K562 (cell line): Measurements from ENCODE around the gene PARP15. TPM values are rescaled to one million over a fixed set of nuclear protein-coding genes. Genes with fewer than 3 reads are reported as not detected.

Source experiments
- ATAC-seq: fragments of 200-7000 bp; cut with Tn5 transposase; 3 replicates; pipeline ENCODE4 v1.9.1; 2020; ENCODE audit warnings: moderate library complexity
- BruUV-seq: library from RNA; stranded (reverse); fragments of 400-500 nt; replicated peaks from 2 replicates; lab custom pipeline; 2021; lab: Mats Ljungman, UMichigan
- CTCF ChIA-PET: fragments of 300-600 bp; formaldehyde crosslinking; extraction: SDS; loops from one replicate; lab custom pipeline; 2021; ENCODE audit warnings: low intra/inter-chr PET ratio; lab: Yijun Ruan, JAX
- POLR2A ChIA-PET: fragments of 300-600, 350-650 bp; sonication (Branson Sonifier 250); formaldehyde crosslinking; extraction: SDS; loops from one replicate; lab custom pipeline; 2021; ENCODE audit warnings: antibody characterized with exemption, inconsistent platforms; lab: Yijun Ruan, JAX
- DNase-seq, 4 experiments: peaks; one replicate each; pipeline versions ENCODE4 v3.0.0 to v3.0.0-alpha.2; 2011 to 2018; ENCODE audit warnings: low spot score in 3 of 4, mixed read lengths in 3 of 4; ENCODE audit errors: extremely low read depth in 1 of 4
- FAIRE-seq: peaks from 2 replicates; lab custom pipeline; 2011; peaks lifted over from hg19 to GRCh38; lab: Jason Lieb, UNC
- H2AFZ ChIP-seq: 2 replicates; pipeline ENCODE4 v1.6.0; 2011; ENCODE audit warnings: low read depth, low read length, control low read depth, inconsistent platforms
- H3K27ac ChIP-seq: fragments of 200-600 bp; 3 replicates; pipeline ENCODE4 v1.8.0; 2011; ENCODE audit warnings: low read depth, mild to moderate bottlenecking, control low read depth, inconsistent platforms, low read length, moderate library complexity, mixed read lengths; ENCODE audit errors: extremely low read depth
- H3K27me3 ChIP-seq, 2 experiments: fragments of 300-600 bp in 1 of 2; 2 replicates in 1 of 2; 3 replicates in 1 of 2; pipeline versions ENCODE4 v1.6.0 to v1.8.0; 2011; ENCODE audit warnings: inconsistent platforms in 2 of 2, low read length in 2 of 2, mild to moderate bottlenecking in 1 of 2, mixed read lengths in 1 of 2, moderate library complexity in 1 of 2; ENCODE audit not compliant: control insufficient read depth in 2 of 2, insufficient read depth in 2 of 2
- H3K36me3 ChIP-seq: fragments of 300-600 bp; 3 replicates; pipeline ENCODE4 v1.8.0; 2011; ENCODE audit warnings: mild to moderate bottlenecking, low read length, inconsistent platforms; ENCODE audit not compliant: control insufficient read depth, insufficient read depth
- H3K4me1 ChIP-seq, 2 experiments: fragments of 200-600 bp in 1 of 2; replicated peaks in 1 of 2; 2 replicates in 1 of 2; 3 replicates in 1 of 2; pipeline versions ENCODE4 v1.5.1 to v1.8.0; 2011; ENCODE audit warnings: inconsistent platforms in 2 of 2, low read length in 2 of 2, mild to moderate bottlenecking in 1 of 2, mixed read lengths in 1 of 2, moderate library complexity in 1 of 2; ENCODE audit not compliant: control insufficient read depth in 2 of 2, insufficient read depth in 2 of 2
- H3K4me2 ChIP-seq: 2 replicates; pipeline ENCODE4 v1.6.1; 2011; ENCODE audit warnings: low read length, control low read depth, inconsistent platforms, mixed read lengths; ENCODE audit not compliant: insufficient read depth
- H3K4me3 ChIP-seq: fragments of 200-600 bp; sonication (generic), shearing (Covaris generic); 2 replicates; pipeline ENCODE4 v1.5.1; 2016; ENCODE audit warnings: control low read depth, inconsistent platforms
- H3K79me2 ChIP-seq: fragments of 200-600 bp; 3 replicates; pipeline ENCODE4 v1.8.0; 2011; ENCODE audit warnings: low read length, inconsistent platforms; ENCODE audit not compliant: control insufficient read depth, insufficient read depth
- H3K9ac ChIP-seq, 2 experiments: 2 replicates each; pipeline versions ENCODE4 v1.6.0 to v1.6.1; 2011; ENCODE audit warnings: low read depth in 2 of 2, low read length in 2 of 2, control low read depth in 1 of 2, inconsistent platforms in 1 of 2, mild to moderate bottlenecking in 1 of 2, mixed read lengths in 1 of 2; ENCODE audit not compliant: insufficient read depth in 1 of 2
- H3K9me1 ChIP-seq: one replicate; pipeline ENCODE4 v1.6.0; 2011; ENCODE audit warnings: inconsistent platforms, mild to moderate bottlenecking, low read length, moderate library complexity; ENCODE audit not compliant: control insufficient read depth, insufficient read depth
- H3K9me3 ChIP-seq: replicated peaks from 2 replicates; pipeline ENCODE4 v1.5.1; 2011; ENCODE audit warnings: low read depth, low read length, inconsistent platforms; ENCODE audit not compliant: control insufficient read depth, insufficient read depth
- H4K20me1 ChIP-seq: replicated peaks from 2 replicates; pipeline ENCODE4 v1.6.1; 2011; ENCODE audit warnings: low read length, inconsistent platforms, mixed read lengths; ENCODE audit not compliant: control insufficient read depth, insufficient read depth
- CEBPG ChIP-seq, 3 experiments: fragments of 200-800 bp in 1 of 3; sonication (Bioruptor generic) in 1 of 3; sonication (generic) in 1 of 3; formaldehyde crosslinking in 1 of 3; IDR thresholded peaks in 2 of 3; conservative IDR thresholded peaks in 1 of 3; 2 replicates each; pipeline versions ENCODE4 v1.6.1 to v1.8.0; 2016 to 2022; ENCODE audit warnings: missing compliant biosample characterization in 2 of 3, missing genetic modification characterization in 2 of 3, mild to moderate bottlenecking in 1 of 3, missing genetic modification reagents in 1 of 3
- EGR1 ChIP-seq: fragments of 450-650 bp; conservative IDR thresholded peaks from 2 replicates; pipeline ENCODE4 v1.6.1; 2017; ENCODE audit warnings: mild to moderate bottlenecking
- EP400 ChIP-seq: fragments of 450-650 bp; IDR thresholded peaks from 2 replicates; pipeline ENCODE4 v1.6.1; 2017; ENCODE audit warnings: antibody characterized with exemption, mild to moderate bottlenecking, moderate library complexity
- GATAD2B ChIP-seq: fragments of 450-650 bp; IDR thresholded peaks from 2 replicates; pipeline ENCODE4 v1.6.1; 2017; ENCODE audit warnings: mild to moderate bottlenecking, borderline replicate concordance
- GTF2E2 ChIP-seq: fragments of 200-800 bp; sonication (Bioruptor generic); IDR thresholded peaks from 2 replicates; pipeline ENCODE4 v1.6.1; 2016; ENCODE audit warnings: missing genetic modification characterization, missing compliant biosample characterization
- HDAC1 ChIP-seq, 2 experiments: fragments of 450-650 bp; IDR thresholded peaks; 2 replicates each; pipeline ENCODE4 v1.6.1; 2016 to 2017; ENCODE audit warnings: inconsistent platforms in 1 of 2, mild to moderate bottlenecking in 1 of 2, moderate library complexity in 1 of 2
- KLF13 ChIP-seq: fragments of 450-650 bp; IDR thresholded peaks from 2 replicates; pipeline ENCODE4 v1.6.1; 2016; ENCODE audit warnings: missing genetic modification characterization, low read depth, mild to moderate bottlenecking, missing compliant biosample characterization, moderate library complexity, borderline replicate concordance
- MTA1 ChIP-seq: fragments of 450-650 bp; IDR thresholded peaks from 2 replicates; pipeline ENCODE4 v1.6.1; 2017; ENCODE audit warnings: borderline replicate concordance
- PHF21A ChIP-seq: fragments of 450-650 bp; IDR thresholded peaks from 2 replicates; pipeline ENCODE4 v1.6.1; 2017; ENCODE audit warnings: low read depth, borderline replicate concordance
- PURB ChIP-seq: sonication (generic); formaldehyde crosslinking; IDR thresholded peaks from 2 replicates; pipeline ENCODE4 v1.9.0; 2021; ENCODE audit warnings: low read depth, mild to moderate bottlenecking, missing genetic modification reagents
- RREB1 ChIP-seq: fragments of 250-450 bp; sonication (Bioruptor Pico); IDR thresholded peaks from 2 replicates; pipeline ENCODE4 v1.4.0; 2020
- SNIP1 ChIP-seq: fragments of 450-650 bp; IDR thresholded peaks from 2 replicates; pipeline ENCODE4 v1.7.1; 2017; ENCODE audit warnings: low read depth, mild to moderate bottlenecking
- SPI1 ChIP-seq: IDR thresholded peaks from 2 replicates; pipeline ENCODE4 v1.6.1; 2011; ENCODE audit warnings: low read depth, low read length, control low read depth, borderline replicate concordance
- ZFX ChIP-seq: sonication (generic); formaldehyde crosslinking; IDR thresholded peaks from 2 replicates; pipeline ENCODE4 v1.8.0; 2022; ENCODE audit warnings: mild to moderate bottlenecking, missing genetic modification reagents, moderate library complexity
- ZNF354B ChIP-seq: fragments of 250-450 bp; sonication (Bioruptor Pico); IDR thresholded peaks from 2 replicates; pipeline ENCODE4 v1.4.0; 2020
- WGBS: fragments of 100-300 bp; shearing (Covaris generic); methylation state at CpG from one replicate; pipeline ENCODE4 v1.1.6; 2016; ENCODE audit warnings: low coverage, mixed read lengths; ENCODE audit not compliant: insufficient coverage; ENCODE audit errors: missing lambda C conversion rate; 5-methylcytosine and 5-hydroxymethylcytosine counted together
- in situ Hi-C: fragments of 300-500 bp; cut with MboI; formaldehyde crosslinking; loops from 4 replicates; pipeline ENCODE4 v1.15.0; 2018; ENCODE audit warnings: inconsistent platforms, mixed read lengths
- intact Hi-C: fragments of 100-400 bp; cut with micrococcal nuclease; formaldehyde crosslinking; loops from 2 replicates; pipeline ENCODE4 v1.14.2; 2022
- polyA plus RNA-seq, 8 experiments: library from polyadenylated mRNA; depleted of rRNA in 4 of 8; stranded (reverse) in 5 of 8; unstranded in 3 of 8; fragments of >200 nt; fragmentation: Nextera tagmentation in 2 of 8; fragmentation: Illumina TruSeq in 1 of 8; extraction: Ambion mirVana in 2 of 8; extraction: Trizol in 1 of 8; gene quantifications; 2 replicates each; pipeline versions ENCODE4 v1.2.1 to v1.2.3, GENCODE V29; 2011 to 2014; ENCODE audit warnings: inconsistent platforms in 1 of 8, missing spikeins in 1 of 8
- total RNA-seq, 7 experiments: library from RNA; depleted of rRNA in 6 of 7; stranded (reverse); fragments of >200 nt in 6 of 7; fragmentation: Illumina TruSeq in 2 of 7; extraction: Trizol in 2 of 7; gene quantifications; 2 replicates each; pipeline versions ENCODE4 v1.2.1 to v1.2.3, GENCODE V29; 2011 to 2021; ENCODE audit warnings: low replicate concordance in 1 of 7

Gene PARP15
- total and polyA plus RNA-seq, 9 of the 15 experiments (the other 6 are each of a cell fraction or from before 2014, with no cell fraction given), result 0.05 to 0.40 (median 0.13) TPM

- Histone ChIP-seq H4K20me1 (no peaks in the 10 kb centered on the region), H3K27me3 (no peaks in the 10 kb centered on the region; a peak in 1 of 5 replicates), H2AFZ (no peak overlapping the region), H3K9me1 (no peaks in the 10 kb centered on the region), H3K27ac (no peak overlapping the region)
- CTCF ChIA-PET, result no interaction called here
- 38% methylated on average over 3 of the region's 3 CpGs for WGBS
- POLR2A ChIA-PET, result no interaction called here
- no TSS peak for BruUV-seq
- TF ChIP-seq KLF13 (tag) (no peak), PHF21A (no peak), PURB (no peak), GATAD2B (no peak), ZNF354B (CRISPR knock-in tag) (no peak), SNIP1 (no peak), ZFX (CRISPR knock-in tag) (no peak), SPI1 (no peak), MTA1 (no peak), RREB1 (no peak), EP400 (no peak), HDAC1 (IDR thresholded peaks at IDR 0.05) (no peak), GTF2E2 (no peak), EGR1 (no peak), CEBPG (CRISPR knock-in tag; IDR thresholded peaks at IDR 0.05) (no peak), CEBPG (tag; conservative IDR thresholded peaks at IDR 0.05 in 1 of 2, IDR thresholded peaks at IDR 0.05 in 1 of 2) (no peak)
- TF ChIP-seq, all 486 proteins: peak for 0
- Histone ChIP-seq H3K9me3 (0 out of 2 replicates have a peak, but pooled peaks cover 9% of the 10 kb centered on the region), H3K79me2 (no peaks in the 10 kb centered on the region), H3K36me3 (no peaks in the 10 kb centered on the region), H3K4me1 (peaks cover 0 to 6% of the 10 kb centered on the region in 2 experiments; a peak in 1 of 5 replicates), H3K4me3 (no peak overlapping the region), H3K4me2 (no peak overlapping the region), H3K9ac (no peak overlapping the region)
- DNase-seq (no peak), ATAC-seq (no peak), FAIRE-seq (no peak)
- in situ Hi-C loops (no loop called here), intact Hi-C loops (no loop called here)
These were observed 3.0 kb downstream of the PARP15 start for GRCh38 chr3:122580470-122580869.
